Stimulated activated CD8-positive, alpha-beta memory T cell treated with anti-CD3 and anti-CD28 coated beads, Interleukin-4, amount 100 ng/mL, for 48 hours (primary cell): ENCODE measurements around the gene TMEM184C.
A peak's percentile ranks its signal among the peaks of the same experiment; 100 is the strongest.

ENCODE experiments used
- DNase-seq: peaks from one replicate; pipeline ENCODE4 v3.0.0-alpha.2; 2020

TMEM184C gene

DNA sequence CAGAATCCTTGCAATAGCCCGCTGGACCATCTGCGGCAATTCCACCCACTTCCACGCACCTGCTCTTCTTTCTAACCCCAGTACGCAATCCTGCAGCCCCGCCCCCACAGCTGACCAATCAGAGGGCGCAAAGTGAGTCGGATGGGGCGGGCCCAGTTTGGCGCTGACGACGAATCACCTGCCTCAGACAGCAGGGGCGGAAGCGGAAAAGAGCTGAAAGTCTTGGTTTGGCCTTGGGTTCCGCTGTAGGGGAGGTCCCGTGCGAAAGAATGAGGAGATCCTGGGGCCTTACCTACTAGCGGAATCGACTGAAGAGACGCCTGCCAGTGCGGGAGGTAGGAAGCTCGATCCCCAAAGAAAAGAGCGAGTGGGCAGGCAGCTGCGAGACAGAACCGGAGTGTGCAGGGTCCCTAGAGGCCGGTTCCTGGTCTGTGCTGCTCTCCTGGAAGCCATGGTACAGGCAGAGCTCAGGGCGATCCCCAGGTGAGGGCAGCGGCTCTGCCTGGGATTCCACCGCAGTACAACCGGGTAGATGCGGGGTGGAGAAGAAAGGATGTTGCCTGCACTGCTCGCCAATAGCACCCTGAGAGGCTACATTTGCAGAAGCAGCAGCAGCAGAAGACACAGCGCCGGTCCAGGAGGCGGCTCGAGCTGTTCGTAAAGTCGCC lies at the start of gene TMEM184C:
Gene TMEM184C (plus strand): TSS at position 225 of the 668 bp plus-strand sequence. CDS start 560 bp downstream, outside the sequence.
- DNase-seq = peak; percentile 99

DNA sequence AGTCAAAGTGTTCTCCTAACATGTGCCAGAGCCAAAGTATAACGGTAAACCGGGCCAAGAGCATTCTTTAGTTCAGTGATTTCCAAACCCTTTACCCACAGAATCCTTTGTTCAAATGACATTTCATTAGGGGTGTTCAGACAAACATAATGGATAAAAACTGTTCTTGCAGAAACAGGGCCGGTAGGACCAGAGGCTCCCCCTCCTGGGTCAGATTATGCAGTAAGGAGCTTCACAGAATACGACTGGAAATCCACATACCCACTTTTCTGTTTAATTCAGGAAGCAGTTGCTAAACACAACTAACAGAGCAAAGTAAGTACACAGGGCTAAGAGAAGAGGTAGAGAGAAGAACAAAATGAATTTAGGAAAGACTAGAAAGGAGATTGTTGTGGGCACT lies 46.6 kb upstream of the TMEM184C start:
- DNase-seq = no peak

GRCh38 chr4:147571036-147571770 lies 46.0 kb upstream of the TMEM184C start:
- no peak for DNase-seq

GRCh38 chr4:147576084-147576483 lies 41.1 kb upstream of the TMEM184C start:
- DNase-seq = no peak

- DNase-seq = no peak
Observed at GRCh38 chr4:147578051-147578476, 39.1 kb upstream of the TMEM184C start.

DNA sequence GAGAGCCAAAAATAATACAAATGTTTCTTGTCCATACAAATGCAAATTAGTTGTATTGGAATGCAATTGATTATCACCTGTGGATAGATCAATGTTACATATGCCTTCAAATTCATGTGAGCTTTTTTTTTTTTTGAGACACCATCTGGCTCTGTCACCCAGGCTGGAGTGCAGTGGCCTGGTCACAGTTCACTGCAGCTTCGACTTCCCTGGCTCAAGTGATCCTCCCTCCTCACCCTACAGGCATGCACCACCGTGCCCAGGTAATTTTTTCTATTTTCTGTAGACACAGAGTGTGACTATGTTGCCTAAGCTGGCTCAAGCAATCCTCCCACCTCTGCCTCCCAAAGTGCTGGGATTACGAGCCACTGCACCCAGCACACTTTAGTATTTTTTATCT lies 38.6 kb upstream of the TMEM184C start:
- DNase-seq = no peak

DNA sequence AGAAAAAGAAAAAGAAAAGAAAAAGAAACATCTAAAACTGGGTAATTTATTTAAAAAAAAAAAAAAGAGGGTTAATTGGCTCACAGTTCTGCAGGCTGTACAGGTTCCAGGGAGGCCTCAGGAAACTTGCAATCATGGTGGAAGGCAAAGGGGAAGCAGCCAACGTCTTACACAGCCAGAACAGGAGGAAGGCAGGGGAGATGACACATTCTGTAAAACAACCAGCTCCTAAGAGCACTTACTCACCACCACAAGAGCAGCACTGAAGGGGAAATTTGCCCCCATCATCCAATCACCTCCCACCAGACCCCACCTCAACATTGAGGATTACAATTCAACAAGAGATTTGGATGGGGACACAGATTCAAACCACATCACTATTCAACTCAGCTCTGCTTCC lies 36.8 kb upstream of the TMEM184C start:
- no peak for DNase-seq

DNA sequence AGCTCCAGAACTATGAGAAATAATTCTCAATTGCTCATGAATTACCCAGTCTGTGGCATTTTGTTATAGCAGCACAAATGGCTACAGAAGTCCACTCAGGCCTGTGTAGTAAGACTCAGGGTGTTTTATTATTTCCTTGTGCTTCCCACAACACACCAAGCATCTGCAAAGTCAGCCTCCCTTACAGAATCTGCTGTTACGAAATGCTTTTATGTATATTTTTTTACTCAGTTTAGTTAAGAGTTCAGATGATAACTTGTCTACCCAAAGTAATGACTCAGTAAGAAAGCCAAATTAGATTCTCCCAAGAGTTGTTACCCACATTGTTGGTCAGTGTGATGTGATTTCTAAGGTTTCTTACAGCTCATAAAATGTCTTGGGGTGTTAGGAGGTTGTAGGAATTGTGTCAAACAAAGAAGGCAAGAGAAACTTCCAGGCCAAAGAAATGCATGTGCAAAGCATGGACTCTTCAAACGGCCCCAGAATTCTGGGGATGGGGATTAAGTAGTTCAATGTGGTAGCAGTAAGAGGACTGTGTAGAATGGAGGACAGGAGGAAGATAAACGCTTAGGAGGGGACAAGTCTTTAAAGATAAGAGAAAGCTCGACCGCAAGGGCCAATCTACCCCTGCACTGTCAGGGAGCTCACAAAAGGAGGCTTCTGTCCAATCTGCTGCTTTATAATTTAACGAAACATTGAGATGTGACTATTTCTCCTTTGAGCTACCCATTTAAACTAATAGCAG lies 35.4 kb upstream of the TMEM184C start:
- DNase-seq = no peak

DNA sequence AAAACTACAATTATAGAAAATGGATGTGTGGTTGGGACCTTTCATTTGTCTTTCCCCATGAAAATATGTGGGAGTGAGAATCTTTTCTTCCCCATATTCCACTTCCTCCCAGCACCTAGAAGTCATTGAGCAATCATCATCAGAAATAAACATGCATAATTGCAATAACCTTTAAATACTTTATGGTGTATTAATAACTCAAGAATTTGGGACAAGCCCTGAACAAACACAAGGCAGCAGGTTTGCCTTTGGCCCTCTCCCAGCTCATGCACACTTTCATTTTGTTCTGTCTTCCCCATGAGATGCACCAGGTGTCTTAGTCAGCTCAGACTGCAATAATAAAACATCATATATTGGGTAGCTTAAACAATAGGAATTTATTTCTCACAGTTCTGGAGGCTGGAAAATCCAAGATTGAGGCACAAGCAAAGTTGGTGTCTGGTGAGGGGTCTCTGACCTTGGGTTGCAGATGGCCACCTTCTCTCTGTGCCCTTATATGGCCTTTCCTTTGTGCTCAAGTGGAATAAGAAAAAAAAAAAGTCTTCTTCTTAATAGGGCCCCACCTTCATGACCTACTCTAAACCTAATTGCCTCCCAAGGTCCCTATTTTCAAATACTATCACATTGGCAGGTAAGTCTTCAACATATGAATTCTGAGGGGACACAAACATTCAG lies 34.7 kb upstream of the TMEM184C start:
- DNase-seq = no peak

DNA sequence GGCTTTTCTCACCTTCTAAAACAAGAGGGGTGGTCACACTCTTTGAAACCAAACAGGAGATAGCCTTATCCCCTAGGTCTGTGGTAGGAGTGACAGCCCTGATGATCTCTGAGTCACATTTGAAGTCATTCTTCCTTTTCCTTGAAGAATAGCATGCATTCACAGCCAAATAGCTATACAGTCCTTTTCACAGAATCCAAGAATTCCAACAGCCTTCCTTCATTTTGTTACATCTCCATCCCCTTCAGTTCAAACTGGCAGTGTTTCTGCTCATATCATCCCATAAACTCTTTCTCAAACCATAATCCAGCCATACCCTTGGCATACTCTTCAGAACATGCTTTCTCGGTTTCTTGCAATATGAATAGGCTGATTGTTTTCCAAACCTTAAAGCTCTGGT lies 33.3 kb upstream of the TMEM184C start:
- no peak for DNase-seq

GRCh38 chr4:147586032-147586431 lies 31.2 kb upstream of the TMEM184C start:
- DNase-seq = no peak

DNA sequence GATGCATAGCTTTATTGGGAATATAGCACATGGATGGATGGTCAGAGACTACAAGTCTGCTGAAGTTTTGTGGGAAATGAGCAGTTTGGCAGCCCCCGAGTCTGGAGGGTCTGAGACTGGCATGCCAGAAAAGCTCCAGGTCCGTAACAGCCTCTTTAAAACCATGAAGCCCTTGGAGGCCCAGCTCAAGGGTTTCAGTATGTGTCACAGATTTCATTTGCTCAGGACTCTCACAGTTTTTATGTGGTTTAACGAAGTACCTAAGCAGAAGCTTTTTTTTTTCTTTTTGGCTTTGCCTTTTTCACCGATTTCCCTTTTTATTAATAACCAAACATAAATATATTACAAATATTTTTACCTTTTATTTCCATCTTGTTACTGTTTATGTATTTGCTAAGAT lies 30.6 kb upstream of the TMEM184C start:
- no peak for DNase-seq

DNA sequence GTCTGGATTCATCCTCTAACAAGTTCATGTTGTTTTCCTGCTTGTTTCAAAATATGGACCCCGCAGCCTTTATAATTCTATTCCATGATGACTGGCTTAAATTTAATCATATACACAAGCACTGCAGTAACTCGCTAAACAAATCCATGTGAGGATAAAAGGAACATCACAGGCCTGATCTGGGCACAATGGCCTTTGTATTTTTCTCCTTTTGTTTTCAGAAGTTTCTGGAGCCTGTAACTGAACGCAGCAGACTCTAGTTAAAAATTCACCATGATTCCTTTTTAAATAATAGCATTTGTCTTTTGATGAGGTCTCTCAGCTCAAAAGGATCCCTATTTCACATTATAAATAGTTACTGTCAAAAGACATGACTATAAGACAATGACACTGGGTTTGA lies 30.2 kb upstream of the TMEM184C start:
- no peak for DNase-seq

DNA sequence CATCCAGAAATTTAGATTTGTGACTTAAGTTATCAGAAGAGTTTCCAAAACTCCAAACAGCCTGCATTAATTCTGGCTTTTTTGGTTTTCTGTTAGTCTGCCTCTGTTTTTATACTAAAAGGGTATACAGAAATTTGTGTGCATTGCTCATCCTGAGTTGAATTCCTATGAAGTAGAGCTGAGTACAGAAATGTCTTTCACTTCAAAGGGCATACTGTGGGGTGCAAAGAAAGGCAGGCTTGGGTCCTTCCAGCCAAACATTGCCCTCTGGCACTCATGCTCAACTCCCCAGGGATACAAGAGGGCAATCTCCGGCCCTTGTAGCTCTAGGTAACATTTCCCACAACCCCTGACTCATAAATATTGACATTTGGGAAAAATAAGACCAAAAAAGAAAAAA lies 27.6 kb upstream of the TMEM184C start:
- no peak for DNase-seq

DNA sequence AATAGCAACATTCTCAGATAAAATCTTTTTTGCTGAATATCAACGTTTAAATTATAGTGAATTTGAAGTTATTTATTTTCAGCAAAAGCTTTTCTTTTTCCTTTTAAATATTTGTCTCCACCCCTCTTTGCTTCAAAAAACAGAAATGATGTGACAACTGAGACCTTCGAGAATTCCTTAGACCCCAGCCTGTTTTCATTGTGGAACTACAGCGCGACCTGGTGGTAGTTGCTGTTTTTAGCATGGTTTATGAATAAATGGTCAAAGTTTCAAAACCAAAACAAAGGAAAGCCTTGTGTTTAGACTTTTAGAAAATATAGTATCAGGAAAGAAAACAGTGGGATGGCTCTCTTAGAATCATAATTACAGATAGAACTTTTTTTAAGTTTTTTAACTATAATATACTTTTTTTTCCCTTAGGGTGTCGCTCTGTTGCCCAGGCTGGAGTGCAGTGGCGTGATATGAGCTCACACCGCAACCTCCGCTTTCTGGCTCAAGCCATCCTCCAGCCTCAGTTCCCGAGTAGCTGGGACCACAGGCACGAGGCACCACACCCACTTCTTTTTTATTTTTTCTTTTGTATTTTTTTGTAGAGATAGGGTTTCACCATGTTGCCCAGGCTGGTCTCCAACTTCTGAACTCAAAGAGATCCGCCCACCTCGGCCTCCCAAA lies 26.8 kb upstream of the TMEM184C start:
- DNase-seq = peak; percentile 73

DNA sequence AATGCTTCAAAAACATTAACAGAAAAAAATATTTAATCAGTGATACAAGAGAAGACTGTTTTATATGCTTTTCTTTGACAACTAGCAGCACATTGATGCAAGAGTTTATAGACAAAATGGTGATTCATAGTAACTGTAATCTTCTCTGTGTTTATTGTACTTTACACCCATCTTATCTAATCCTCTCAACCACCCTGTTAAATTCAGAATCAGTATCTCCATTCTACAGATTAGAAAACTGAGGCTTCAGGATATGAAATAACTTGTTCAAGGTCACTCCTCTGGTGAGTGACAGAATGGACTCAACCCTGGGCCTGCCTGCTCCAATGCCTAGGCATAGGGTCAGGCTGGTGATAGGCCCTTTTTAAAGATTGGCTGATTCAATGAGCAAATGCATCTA lies 26.1 kb upstream of the TMEM184C start:
- no peak for DNase-seq

DNA sequence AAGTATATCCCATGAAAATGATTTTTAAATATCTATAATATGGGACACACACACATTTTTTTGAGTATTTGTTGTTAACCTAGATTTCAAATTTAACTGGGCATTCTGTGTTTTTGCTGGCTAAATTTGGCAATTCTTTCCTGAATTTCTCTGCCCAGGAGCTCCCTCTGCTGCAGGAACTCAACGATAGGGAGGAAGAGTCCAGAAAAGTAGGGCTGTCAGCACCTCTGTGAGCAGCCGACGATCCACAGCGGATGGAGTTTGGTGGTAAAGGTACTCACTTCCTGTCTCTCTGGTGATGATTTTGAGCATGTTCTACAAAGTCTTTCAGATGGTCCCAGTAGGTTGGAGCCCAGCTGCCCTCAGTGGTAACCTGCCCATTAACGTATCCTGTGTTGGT lies 23.1 kb upstream of the TMEM184C start:
- DNase-seq = no peak

DNA sequence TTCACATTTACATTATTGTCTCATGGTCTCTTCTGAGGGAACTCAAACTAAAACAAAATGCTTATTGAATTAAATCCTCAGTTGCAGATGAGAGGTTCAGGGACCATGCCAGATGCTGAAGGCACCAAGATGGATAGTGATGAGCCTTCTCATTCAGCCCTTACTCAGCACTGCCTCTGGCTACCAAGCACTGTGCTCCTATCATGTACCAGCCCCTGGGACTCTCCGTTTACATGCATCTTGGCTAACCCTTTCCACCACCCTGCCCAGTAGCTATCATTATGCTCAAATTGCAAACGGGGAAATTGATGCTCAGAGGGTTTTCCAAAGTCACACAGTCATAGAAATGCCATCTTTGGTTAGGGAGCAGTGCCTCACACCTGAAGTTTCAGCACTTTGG lies 22.6 kb upstream of the TMEM184C start:
- no peak for DNase-seq

- DNase-seq = no peak
Observed at GRCh38 chr4:147596377-147596776, 20.8 kb upstream of the TMEM184C start.

DNA sequence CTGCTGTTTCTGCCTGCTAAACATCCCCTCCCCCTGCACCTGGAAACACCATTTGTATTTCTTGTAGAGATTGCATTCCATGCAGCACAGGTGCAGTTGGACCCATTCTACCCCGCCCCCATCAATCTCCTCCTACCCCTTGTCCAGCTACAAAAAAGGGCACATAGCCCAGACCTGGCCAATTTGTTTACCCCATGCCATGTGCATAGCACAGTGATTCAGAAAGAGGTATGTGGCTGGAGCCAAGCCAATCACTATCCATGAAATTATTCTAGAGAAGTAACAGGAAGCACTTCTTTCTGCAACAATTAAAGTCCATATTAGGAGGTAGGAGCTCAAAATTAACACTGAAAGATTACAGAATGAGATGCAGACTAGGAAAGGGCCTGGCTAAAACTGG lies 20.2 kb upstream of the TMEM184C start:
- no peak for DNase-seq

- no peak for DNase-seq
Observed at GRCh38 chr4:147597561-147597960, 19.6 kb upstream of the TMEM184C start.

DNA sequence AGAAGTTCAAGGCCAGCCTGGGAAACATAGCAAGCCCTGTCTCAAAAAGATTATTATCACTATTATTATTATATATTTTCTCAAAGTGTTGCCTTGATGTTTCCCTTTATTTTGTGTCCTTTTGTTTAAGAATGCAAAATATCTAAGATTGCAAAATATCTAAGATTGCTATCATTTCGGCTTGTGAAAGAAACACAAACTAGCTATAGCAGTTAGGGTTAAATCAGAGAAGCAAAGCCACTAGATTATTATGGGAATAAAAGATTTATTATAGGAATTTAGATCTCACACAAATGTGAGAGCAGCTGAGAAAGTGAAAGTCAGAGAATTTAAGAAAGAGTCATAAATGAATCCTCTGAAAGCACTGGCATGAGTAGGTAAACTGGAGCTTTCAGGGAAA lies 18.0 kb upstream of the TMEM184C start:
- DNase-seq = no peak

- DNase-seq = no peak
Observed at GRCh38 chr4:147599769-147600168, 17.4 kb upstream of the TMEM184C start.
